Colonic mucosa (tissue), 4 donors: ENCODE measurements around the gene COL13A1. TPM values are rescaled to one million over a fixed set of nuclear protein-coding genes. Genes with fewer than 3 reads are reported as not detected.

ENCODE experiments used
- DNase-seq: peaks from one replicate; pipeline ENCODE4 v3.0.0-alpha.2; 2020
- H3K27ac ChIP-seq: fragments of 200-600 bp; one replicate; pipeline ENCODE4 v1.8.0; 2021
- H3K27me3 ChIP-seq: fragments of 200-600 bp; one replicate; pipeline ENCODE4 v1.8.0; 2021
- H3K36me3 ChIP-seq: fragments of 200-600 bp; one replicate; pipeline ENCODE4 v1.8.0; 2021
- H3K4me1 ChIP-seq: fragments of 200-600 bp; one replicate; pipeline ENCODE4 v1.8.0; 2021; ENCODE audit warnings: mild to moderate bottlenecking
- H3K4me3 ChIP-seq: fragments of 200-600 bp; one replicate; pipeline ENCODE4 v1.8.0; 2021
- H3K9ac ChIP-seq, 2 donors: one replicate each; pipeline ENCODE4 v1.7.0; 2013; ENCODE audit warnings: control low read depth in 2 of 2, low read depth in 2 of 2, low read length in 2 of 2
- H3K9me3 ChIP-seq: fragments of 200-600 bp; one replicate; pipeline ENCODE4 v1.8.0; 2021
- CTCF ChIP-seq: fragments of 200-600 bp; IDR thresholded peaks from one replicate; pipeline ENCODE4 v1.8.0; 2022; ENCODE audit warnings: antibody characterized with exemption, mild to moderate bottlenecking
- intact Hi-C: fragments of 100-400 bp; cut with DNase I; formaldehyde crosslinking; loops from one replicate; pipeline ENCODE4 v1.14.1; 2022
- total RNA-seq, 2 donors: library from RNA; stranded (reverse); fragmentation: NEBNext Ultra II Directional in 1 of 2; extraction: Animal tissue kit (Norgen Biotek cat#: 25700) in 1 of 2; gene quantifications; one replicate each; pipeline ENCODE4 v1.2.1, GENCODE V29; 2021
- donor health status: healthy.
- donor health status: DM: no; HTN: no; CAD: no.
- donor health status: DM: no; HTN: no; CAD: no.

Gene COL13A1
- total RNA-seq, 2 donors from 2014 or later = 1.0 to 1.1 TPM

GRCh38 chr10:69767793-69768192, 33.9 kb upstream of the COL13A1 start:
- Histone ChIP-seq H3K4me1 (no peaks in the 10 kb centered on the region), H3K9me3 (no peaks in the 10 kb centered on the region), H3K4me3 (no peak overlapping the region), H3K27ac (no peak overlapping the region), H3K9ac (no peak overlapping the region), H3K27me3 (no peaks in the 10 kb centered on the region), H3K36me3 (no peaks in the 10 kb centered on the region)
- no peak for DNase-seq
- intact Hi-C loops = no loop called here
- no peak for TF ChIP-seq CTCF

GRCh38 chr10:69768386-69768785, 33.3 kb upstream of the COL13A1 start:
- Histone ChIP-seq H3K27ac (no peak overlapping the region), H3K27me3 (no peaks in the 10 kb centered on the region), H3K4me3 (no peak overlapping the region)

GRCh38 chr10:69769395-69769992, 32.2 kb upstream of the COL13A1 start:
- Histone ChIP-seq H3K4me3 (no peak overlapping the region), H3K36me3 (no peaks in the 10 kb centered on the region), H3K9ac (no peak overlapping the region), H3K27me3 (no peaks in the 10 kb centered on the region), H3K4me1 (no peaks in the 10 kb centered on the region), H3K27ac (no peak overlapping the region), H3K9me3 (no peaks in the 10 kb centered on the region)
- TF ChIP-seq CTCF = no peak
- intact Hi-C loops = no loop called here
- no peak for DNase-seq

More at GRCh38 chr10:69768386-69768785, 33.3 kb upstream of the COL13A1 start:
- TF ChIP-seq CTCF = no peak
- no peak overlapping the region for H3K9ac ChIP-seq
- no peaks in the 10 kb centered on the region for H3K9me3 ChIP-seq
- H3K36me3 ChIP-seq = no peaks in the 10 kb centered on the region
- no peak for DNase-seq
- intact Hi-C loops = no loop called here
- H3K4me1 ChIP-seq = no peaks in the 10 kb centered on the region

- intact Hi-C loops = no loop called here
- no peaks in the 10 kb centered on the region for H3K36me3 ChIP-seq
- H3K27me3 ChIP-seq = no peaks in the 10 kb centered on the region
- no peak overlapping the region for H3K9ac ChIP-seq
- H3K4me3 ChIP-seq = no peak overlapping the region
- H3K9me3 ChIP-seq = no peaks in the 10 kb centered on the region
- H3K4me1 ChIP-seq = no peaks in the 10 kb centered on the region
- H3K27ac ChIP-seq = no peak overlapping the region
- no peak for DNase-seq
- no peak for TF ChIP-seq CTCF
These were observed 28.6 kb upstream of the COL13A1 start for GRCh38 chr10:69772933-69773704.

- no peak overlapping the region for H3K9ac ChIP-seq
- H3K4me1 ChIP-seq = no peaks in the 10 kb centered on the region
- intact Hi-C loops = no loop called here
- H3K36me3 ChIP-seq = no peaks in the 10 kb centered on the region
- H3K27me3 ChIP-seq = no peaks in the 10 kb centered on the region
- no peak overlapping the region for H3K27ac ChIP-seq
- H3K9me3 ChIP-seq = no peaks in the 10 kb centered on the region
- no peak for DNase-seq
- no peak overlapping the region for H3K4me3 ChIP-seq
- no peak for TF ChIP-seq CTCF
These were observed 27.1 kb upstream of the COL13A1 start for GRCh38 chr10:69774596-69774995.
